Smooth muscle cell (in vitro differentiated cells): ENCODE data around the gene NAXE. TPM values are rescaled to one million over a fixed set of nuclear protein-coding genes. Genes with fewer than 3 reads are reported as not detected.

ENCODE experiments used
- DNase-seq: peaks from one replicate; lab custom pipeline; 2025; ENCODE audit not compliant: unreplicated experiment; lab: John Stamatoyannopoulos, UW
- H2AFZ ChIP-seq: fragments of 200-600 bp; sonication (generic); 2 replicates; pipeline ENCODE4 v1.6.0; 2016; ENCODE audit warnings: antibody characterized with exemption, low read depth, mild to moderate bottlenecking
- H3F3A ChIP-seq: fragments of 200-600 bp; sonication (generic); 2 replicates; pipeline ENCODE4 v1.6.0; 2017; ENCODE audit warnings: antibody characterized with exemption, low read depth
- H3K27ac ChIP-seq: fragments of 200-600 bp; sonication (generic); 2 replicates; pipeline ENCODE4 v1.5.1; 2016; ENCODE audit warnings: low read depth, mild to moderate bottlenecking
- H3K27me3 ChIP-seq: fragments of 200-600 bp; sonication (generic); 2 replicates; pipeline ENCODE4 v1.6.1; 2016; ENCODE audit warnings: low read depth, mild to moderate bottlenecking
- H3K36me3 ChIP-seq: fragments of 200-600 bp; sonication (generic); 2 replicates; pipeline ENCODE4 v1.5.1; 2016; ENCODE audit warnings: low read depth
- H3K4me1 ChIP-seq: fragments of 200-600 bp; sonication (generic); 2 replicates; pipeline ENCODE4 v1.5.1; 2016; ENCODE audit warnings: low read depth
- H3K4me2 ChIP-seq: fragments of 200-600 bp; sonication (generic); 2 replicates; pipeline ENCODE4 v1.6.0; 2016; ENCODE audit warnings: mild to moderate bottlenecking
- H3K4me3 ChIP-seq: fragments of 200-600 bp; sonication (generic); 2 replicates; pipeline ENCODE4 v1.5.1; 2016; ENCODE audit warnings: mild to moderate bottlenecking
- H3K79me2 ChIP-seq: fragments of 200-600 bp; sonication (generic); 2 replicates; pipeline ENCODE4 v1.6.0; 2016; ENCODE audit warnings: low read depth, mild to moderate bottlenecking
- H3K9ac ChIP-seq: fragments of 200-600 bp; sonication (generic); 2 replicates; pipeline ENCODE4 v1.6.0; 2016; ENCODE audit warnings: low read depth
- H3K9me3 ChIP-seq: fragments of 200-600 bp; sonication (generic); replicated peaks from 2 replicates; pipeline ENCODE4 v1.5.1; 2016; ENCODE audit warnings: low read depth
- H4K20me1 ChIP-seq: fragments of 200-600 bp; sonication (generic); 2 replicates; pipeline ENCODE4 v1.6.0; 2016; ENCODE audit warnings: low read depth
- CTCF ChIP-seq: fragments of 200-600 bp; sonication (generic); IDR thresholded peaks from 2 replicates; pipeline ENCODE4 v1.5.1; 2017; ENCODE audit warnings: borderline replicate concordance, mild to moderate bottlenecking, antibody characterized with exemption; ENCODE audit not compliant: insufficient read depth, poor library complexity, severe bottlenecking
- WGBS: methylation state at CpG from one replicate; pipeline ENCODE4 v1.1.7; 2016; ENCODE audit warnings: low lambda C conversion rate; 5-methylcytosine and 5-hydroxymethylcytosine counted together
- polyA plus RNA-seq: library from polyadenylated mRNA; unstranded; fragments of >200 nt; fragmentation: Nextera tagmentation; extraction: Ambion mirVana; gene quantifications from 2 replicates; pipeline ENCODE4 v1.2.1, GENCODE V29; 2016
- total RNA-seq: library from RNA; depleted of rRNA; stranded (reverse); fragments of >200 nt; gene quantifications from 2 replicates; pipeline ENCODE4 v1.2.3, GENCODE V29; 2014

NAXE gene
- total and polyA plus RNA-seq, 2 experiments from 2014 or later: 50.5 to 72.5 TPM

- Histone ChIP-seq H2AFZ (peak overlapping the region; percentile 20), H3K9ac (no peak overlapping the region), H3K4me2 (peak overlapping the region; percentile 93)
Observed at GRCh38 chr1:156642265-156643048, 50.9 kb downstream of the NAXE start.

GRCh38 chr1:156643049-156643777, 51.6 kb downstream of the NAXE start:
- no peak overlapping the region for H2AFZ ChIP-seq
- TF ChIP-seq CTCF: no peak
- no peak overlapping the region for H3K4me3 ChIP-seq
- no peak overlapping the region for H3K9ac ChIP-seq
- no peak overlapping the region for H3K27ac ChIP-seq
- DNase-seq: no peak
- no peaks in the 10 kb centered on the region for H3K9me3 ChIP-seq
- H3K4me2 ChIP-seq: no peak overlapping the region
- 54% methylated on average over 7 of the region's 7 CpGs for WGBS
- H3K27me3 ChIP-seq: peaks cover 96% of the 10 kb centered on the region
- peaks cover 12% of the 10 kb centered on the region for H4K20me1 ChIP-seq
- H3K36me3 ChIP-seq: no peaks in the 10 kb centered on the region
- H3K4me1 ChIP-seq: peaks cover 14% of the 10 kb centered on the region
- H3F3A ChIP-seq: no peaks in the 10 kb centered on the region
- H3K79me2 ChIP-seq: no peaks in the 10 kb centered on the region

More at GRCh38 chr1:156642265-156643048, 50.9 kb downstream of the NAXE start:
- Histone ChIP-seq H3K36me3 (no peaks in the 10 kb centered on the region), H3K9me3 (no peaks in the 10 kb centered on the region), H3F3A (no peaks in the 10 kb centered on the region), H3K27me3 (peaks cover 96% of the 10 kb centered on the region), H3K4me1 (peaks cover 14% of the 10 kb centered on the region), H3K79me2 (no peaks in the 10 kb centered on the region), H4K20me1 (peaks cover 12% of the 10 kb centered on the region), H3K4me3 (peak overlapping the region; percentile 50), H3K27ac (no peak overlapping the region)
- DNase-seq: no peak
- 7% methylated on average over 35 of the region's 40 CpGs for whole genome bisulfite sequencing
- TF ChIP-seq CTCF: no peak

GRCh38 chr1:156643778-156644092, 52.2 kb downstream of the NAXE start:
- Histone ChIP-seq H4K20me1 (peaks cover 12% of the 10 kb centered on the region), H3K27ac (no peak overlapping the region), H3K27me3 (peaks cover 96% of the 10 kb centered on the region), H3K4me2 (no peak overlapping the region), H3K4me1 (peaks cover 14% of the 10 kb centered on the region), H3F3A (no peaks in the 10 kb centered on the region), H3K79me2 (no peaks in the 10 kb centered on the region), H3K9me3 (no peaks in the 10 kb centered on the region), H3K9ac (no peak overlapping the region), H3K36me3 (no peaks in the 10 kb centered on the region), H2AFZ (no peak overlapping the region), H3K4me3 (no peak overlapping the region)
- WGBS: 83% methylated on average over 7 of the region's 7 CpGs
- DNase-seq: no peak
- no peak for TF ChIP-seq CTCF

Other genes with a start within 250 kb of the NAXE start
- gene RHBG, start 222.6 kb upstream of the NAXE start, total RNA-seq: 0.63 TPM in 1 of 2 replicates, not detected in the other
- gene RHBG, start 222.6 kb upstream of the NAXE start, polyA plus RNA-seq: 0.09 TPM in 1 of 2 replicates, not detected in the other
- gene MEF2D, start 91.0 kb upstream of the NAXE start, total RNA-seq: 23.2 and 24.3 TPM in 2 replicates
- 40.5 and 45.6 TPM in 2 replicates for gene MEF2D, start 91.0 kb upstream of the NAXE start, polyA plus RNA-seq
- gene IQGAP3, start 19.2 kb upstream of the NAXE start, total RNA-seq: 2.6 and 11.9 TPM in 2 replicates
- 2.9 and 3.6 TPM in 2 replicates for gene IQGAP3, start 19.2 kb upstream of the NAXE start, polyA plus RNA-seq
- not detected in 2 replicates for gene TTC24, start 12.1 kb upstream of the NAXE start, total RNA-seq
- gene TTC24, start 12.1 kb upstream of the NAXE start, polyA plus RNA-seq: not detected in 2 replicates
- gene GPATCH4, start 9.7 kb downstream of the NAXE start, total RNA-seq: 7.5 and 11.9 TPM in 2 replicates
- 19.9 and 31.3 TPM in 2 replicates for gene GPATCH4, start 9.7 kb downstream of the NAXE start, polyA plus RNA-seq
- not detected in 2 replicates for gene HAPLN2, start 27.6 kb downstream of the NAXE start, total RNA-seq
- gene HAPLN2, start 27.6 kb downstream of the NAXE start, polyA plus RNA-seq: 1.00 TPM in 1 of 2 replicates, not detected in the other
- gene BCAN, start 50.3 kb downstream of the NAXE start, total RNA-seq: not detected in 2 replicates
- 0.79 TPM in 1 of 2 replicates, not detected in the other for gene BCAN, start 50.3 kb downstream of the NAXE start, polyA plus RNA-seq
- 27.1 and 28.5 TPM in 2 replicates for gene NES, start 85.6 kb downstream of the NAXE start, total RNA-seq
- gene NES, start 85.6 kb downstream of the NAXE start, polyA plus RNA-seq: 11.3 and 23.3 TPM in 2 replicates
- gene CRABP2, start 113.8 kb downstream of the NAXE start, total RNA-seq: 69.4 and 86.6 TPM in 2 replicates
- gene CRABP2, start 113.8 kb downstream of the NAXE start, polyA plus RNA-seq: 145 and 277 TPM in 2 replicates
- 5.4 and 11.0 TPM in 2 replicates for gene METTL25B, start 136.7 kb downstream of the NAXE start, total RNA-seq
- gene METTL25B, start 136.7 kb downstream of the NAXE start, polyA plus RNA-seq: 17.5 and 21.7 TPM in 2 replicates
- 13.8 and 20.3 TPM in 2 replicates for gene ISG20L2, start 137.0 kb downstream of the NAXE start, total RNA-seq
- 17.4 and 19.2 TPM in 2 replicates for gene ISG20L2, start 137.0 kb downstream of the NAXE start, polyA plus RNA-seq
- 16.5 and 29.3 TPM in 2 replicates for gene MRPL24, start 149.3 kb downstream of the NAXE start, total RNA-seq
- gene MRPL24, start 149.3 kb downstream of the NAXE start, polyA plus RNA-seq: 68.6 and 79.6 TPM in 2 replicates
- 88.4 and 97.2 TPM in 2 replicates for gene HDGF, start 159.9 kb downstream of the NAXE start, total RNA-seq
- gene HDGF, start 159.9 kb downstream of the NAXE start, polyA plus RNA-seq: 109 and 134 TPM in 2 replicates
- gene PRCC, start 175.8 kb downstream of the NAXE start, total RNA-seq: 31.0 and 37.7 TPM in 2 replicates
- gene PRCC, start 175.8 kb downstream of the NAXE start, polyA plus RNA-seq: 68.1 and 68.7 TPM in 2 replicates
- 10.2 and 14.4 TPM in 2 replicates for gene SH2D2A, start 225.1 kb downstream of the NAXE start, total RNA-seq
- 36.9 and 38.2 TPM in 2 replicates for gene SH2D2A, start 225.1 kb downstream of the NAXE start, polyA plus RNA-seq